Measurements from ENCODE around the gene APOH.

Gene APOH

GRCh38 chr17:66228887-66229782, at the start of gene APOH:
Gene APOH (minus strand): TSS chr17:66229415. CDS start chr17:66229379, 36 bp downstream.
- Histone ChIP-seq H3K36me3 (no peaks in the 10 kb centered on the region), H3K9me3 (no peaks in the 10 kb centered on the region), H3K4me1 (ENCODE audit: control insufficient read depth in 1 of 2, insufficient read depth in 1 of 2, low read depth in 1 of 2, low read length in 1 of 2) (no peaks in the 10 kb centered on the region), H3K27me3 (peaks cover 7% of the 10 kb centered on the region), H3K27ac (no peak within 1 kb of the TSS), H3K4me3 (ENCODE audit: low read depth in 1 of 2, low read length in 1 of 2) (no peak within 1 kb of the TSS)
- TF ChIP-seq CTCF (IDR thresholded peaks at IDR 0.05) = no peak

DNA sequence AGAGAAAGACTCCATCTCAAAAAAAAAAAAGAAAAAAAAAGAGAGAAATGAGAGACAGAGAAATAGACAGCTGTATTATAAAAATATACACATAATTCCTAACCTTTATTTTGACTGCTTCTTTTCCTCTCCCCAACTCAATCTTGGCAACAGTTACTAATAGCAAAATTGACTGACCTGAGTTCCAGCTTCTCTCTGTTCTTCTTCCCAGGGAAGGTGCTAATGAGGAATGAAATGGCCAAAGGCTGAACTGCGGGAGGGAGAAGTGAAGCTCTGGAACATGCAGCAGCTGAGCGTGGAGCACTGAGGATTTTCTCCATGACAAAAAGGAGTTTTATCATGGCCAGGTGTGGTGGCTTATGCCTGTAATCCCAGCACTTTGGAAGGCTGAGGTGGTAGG, 48.0 kb upstream of the APOH start:
- Histone ChIP-seq H3K4me1 (ENCODE audit: control insufficient read depth in 1 of 2, insufficient read depth in 1 of 2, low read depth in 1 of 2, low read length in 1 of 2) (no peaks in the 10 kb centered on the region), H3K27ac (no peak overlapping the region), H3K9me3 (no peaks in the 10 kb centered on the region), H3K36me3 (no peaks in the 10 kb centered on the region), H3K27me3 (no peaks in the 10 kb centered on the region), H3K4me3 (ENCODE audit: low read depth in 1 of 2, low read length in 1 of 2) (no peak overlapping the region)
- TF ChIP-seq CTCF (IDR thresholded peaks at IDR 0.05) = no peak

- TF ChIP-seq CTCF (IDR thresholded peaks at IDR 0.05) = no peak
- Histone ChIP-seq H3K27ac (no peak overlapping the region), H3K27me3 (no peaks in the 10 kb centered on the region), H3K4me3 (ENCODE audit: low read depth in 1 of 2, low read length in 1 of 2) (no peak overlapping the region), H3K4me1 (ENCODE audit: control insufficient read depth in 1 of 2, insufficient read depth in 1 of 2, low read depth in 1 of 2, low read length in 1 of 2) (no peaks in the 10 kb centered on the region), H3K9me3 (no peaks in the 10 kb centered on the region), H3K36me3 (no peaks in the 10 kb centered on the region)
Observed at GRCh38 chr17:66276328-66276937, 47.2 kb upstream of the APOH start.

- Histone ChIP-seq H3K27ac (no peak overlapping the region), H3K4me1 (ENCODE audit: control insufficient read depth in 1 of 2, insufficient read depth in 1 of 2, low read depth in 1 of 2, low read length in 1 of 2) (no peaks in the 10 kb centered on the region), H3K27me3 (peaks cover 5% of the 10 kb centered on the region), H3K9me3 (no peaks in the 10 kb centered on the region), H3K4me3 (ENCODE audit: low read depth in 1 of 2, low read length in 1 of 2) (no peak overlapping the region), H3K36me3 (no peaks in the 10 kb centered on the region)
- TF ChIP-seq CTCF (IDR thresholded peaks at IDR 0.05) = no peak
Observed at GRCh38 chr17:66275651-66276050, 46.4 kb upstream of the APOH start.

GRCh38 chr17:66273586-66273848, 44.3 kb upstream of the APOH start:
- no peak for TF ChIP-seq CTCF (IDR thresholded peaks at IDR 0.05)
- H3K4me3 ChIP-seq (ENCODE audit: low read depth in 1 of 2, low read length in 1 of 2) = no peak overlapping the region
- H3K9me3 ChIP-seq = no peaks in the 10 kb centered on the region
- no peaks in the 10 kb centered on the region for H3K4me1 ChIP-seq (ENCODE audit: control insufficient read depth in 1 of 2, insufficient read depth in 1 of 2, low read depth in 1 of 2, low read length in 1 of 2)
- no peaks in the 10 kb centered on the region for H3K36me3 ChIP-seq
- H3K27ac ChIP-seq = no peak overlapping the region
- H3K27me3 ChIP-seq = peaks cover 5% of the 10 kb centered on the region
